K562 treated with DMSO at 1 percent for 12 hours (cell line): Measurements from ENCODE around the gene CEMIP. TPM values are rescaled to one million over a fixed set of nuclear protein-coding genes. Genes with fewer than 3 reads are reported as not detected.

Experiments
- total RNA-seq: library from RNA; unstranded; fragments of 300-600 nt; gene quantifications from 2 replicates; pipeline ENCODE4 v1.2.3, GENCODE V29; 2022; ENCODE audit not compliant: insufficient read depth

The CEMIP gene, protein sequence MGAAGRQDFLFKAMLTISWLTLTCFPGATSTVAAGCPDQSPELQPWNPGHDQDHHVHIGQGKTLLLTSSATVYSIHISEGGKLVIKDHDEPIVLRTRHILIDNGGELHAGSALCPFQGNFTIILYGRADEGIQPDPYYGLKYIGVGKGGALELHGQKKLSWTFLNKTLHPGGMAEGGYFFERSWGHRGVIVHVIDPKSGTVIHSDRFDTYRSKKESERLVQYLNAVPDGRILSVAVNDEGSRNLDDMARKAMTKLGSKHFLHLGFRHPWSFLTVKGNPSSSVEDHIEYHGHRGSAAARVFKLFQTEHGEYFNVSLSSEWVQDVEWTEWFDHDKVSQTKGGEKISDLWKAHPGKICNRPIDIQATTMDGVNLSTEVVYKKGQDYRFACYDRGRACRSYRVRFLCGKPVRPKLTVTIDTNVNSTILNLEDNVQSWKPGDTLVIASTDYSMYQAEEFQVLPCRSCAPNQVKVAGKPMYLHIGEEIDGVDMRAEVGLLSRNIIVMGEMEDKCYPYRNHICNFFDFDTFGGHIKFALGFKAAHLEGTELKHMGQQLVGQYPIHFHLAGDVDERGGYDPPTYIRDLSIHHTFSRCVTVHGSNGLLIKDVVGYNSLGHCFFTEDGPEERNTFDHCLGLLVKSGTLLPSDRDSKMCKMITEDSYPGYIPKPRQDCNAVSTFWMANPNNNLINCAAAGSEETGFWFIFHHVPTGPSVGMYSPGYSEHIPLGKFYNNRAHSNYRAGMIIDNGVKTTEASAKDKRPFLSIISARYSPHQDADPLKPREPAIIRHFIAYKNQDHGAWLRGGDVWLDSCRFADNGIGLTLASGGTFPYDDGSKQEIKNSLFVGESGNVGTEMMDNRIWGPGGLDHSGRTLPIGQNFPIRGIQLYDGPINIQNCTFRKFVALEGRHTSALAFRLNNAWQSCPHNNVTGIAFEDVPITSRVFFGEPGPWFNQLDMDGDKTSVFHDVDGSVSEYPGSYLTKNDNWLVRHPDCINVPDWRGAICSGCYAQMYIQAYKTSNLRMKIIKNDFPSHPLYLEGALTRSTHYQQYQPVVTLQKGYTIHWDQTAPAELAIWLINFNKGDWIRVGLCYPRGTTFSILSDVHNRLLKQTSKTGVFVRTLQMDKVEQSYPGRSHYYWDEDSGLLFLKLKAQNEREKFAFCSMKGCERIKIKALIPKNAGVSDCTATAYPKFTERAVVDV (N-terminal part only)
- total RNA-seq, result not detected in 2 replicates

DNA sequence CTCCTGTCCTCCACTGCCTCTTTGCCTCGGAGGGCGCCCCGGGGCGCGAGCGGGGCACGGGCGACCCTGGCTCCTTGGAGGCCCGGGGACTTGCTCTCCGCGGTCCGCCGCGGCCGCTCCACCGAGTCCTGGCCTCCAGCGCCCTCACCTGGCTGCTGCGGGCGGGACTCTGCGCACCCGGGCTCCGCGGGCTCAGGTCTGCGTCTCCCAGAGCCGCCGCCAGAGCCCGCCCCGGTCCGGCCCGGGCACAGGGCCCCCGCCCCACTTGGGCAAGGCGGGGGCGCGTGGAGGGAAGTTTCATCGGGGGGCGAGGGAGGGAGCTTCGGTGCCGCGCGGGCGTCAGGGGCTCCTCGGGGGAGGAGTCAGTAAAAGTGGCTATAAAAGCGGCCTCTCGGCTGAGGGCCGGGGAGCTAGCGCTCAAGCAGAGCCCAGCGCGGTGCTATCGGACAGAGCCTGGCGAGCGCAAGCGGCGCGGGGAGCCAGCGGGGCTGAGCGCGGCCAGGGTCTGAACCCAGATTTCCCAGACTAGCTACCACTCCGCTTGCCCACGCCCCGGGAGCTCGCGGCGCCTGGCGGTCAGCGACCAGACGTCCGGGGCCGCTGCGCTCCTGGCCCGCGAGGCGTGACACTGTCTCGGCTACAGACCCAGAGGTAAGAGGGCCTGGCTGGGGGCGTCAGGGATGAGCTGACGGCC, at the start of gene CEMIP:
Gene CEMIP (plus strand): TSS at position 407 of the 694 bp plus-strand sequence. CDS start 94,510 bp downstream, outside the sequence.

DNA sequence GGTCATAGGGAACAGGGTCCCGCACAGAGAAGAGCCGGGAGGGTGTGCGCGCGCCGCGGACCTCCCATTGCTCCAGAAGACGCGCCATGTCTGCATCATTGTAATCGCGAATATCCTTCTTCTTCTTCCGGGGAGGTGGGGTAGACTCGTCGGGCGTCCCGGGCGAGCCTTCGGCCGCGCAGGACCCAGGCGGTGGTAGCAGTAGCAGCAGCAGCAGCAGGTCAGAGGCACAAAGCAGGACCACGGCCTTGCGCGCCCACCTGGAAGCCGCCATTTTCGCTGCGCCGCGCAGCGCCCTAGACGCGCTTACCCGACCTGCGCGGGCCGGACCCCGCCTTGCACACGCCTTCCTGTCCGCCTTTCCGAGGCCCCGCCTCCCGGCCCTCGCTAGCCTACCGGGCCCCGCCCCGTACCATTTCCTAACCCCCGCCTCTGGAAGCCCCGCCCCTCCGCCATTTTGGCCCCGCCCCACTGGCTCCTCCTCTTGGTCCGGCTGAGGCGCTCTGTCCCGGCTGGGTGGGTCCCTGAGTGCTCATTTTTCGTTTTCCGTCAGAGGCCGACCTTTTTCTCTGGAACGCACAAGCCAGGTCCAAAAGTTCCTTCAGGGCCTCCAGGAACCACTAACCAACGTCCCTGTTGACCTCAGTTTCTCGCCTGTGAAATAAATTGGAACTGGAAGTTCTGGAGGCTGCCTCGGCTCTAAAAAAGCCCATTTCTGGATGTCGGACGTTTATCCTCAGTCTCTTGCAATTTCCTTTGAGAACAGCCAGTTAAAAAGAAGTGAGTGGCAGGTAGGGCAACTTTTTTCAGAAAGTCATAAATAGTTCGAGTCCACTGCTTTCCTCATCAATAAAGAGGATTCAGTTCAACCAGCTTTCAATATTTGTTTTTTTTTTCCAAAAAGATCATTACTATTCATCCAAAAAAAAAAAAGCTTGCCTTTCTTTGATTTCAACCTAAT, 210.6 kb downstream of the CEMIP start, which contains the start of gene MESD:
Gene MESD (minus strand): TSS at position 302 of the 961 bp plus-strand sequence. CDS start 28 bp downstream, at position 274.

DNA sequence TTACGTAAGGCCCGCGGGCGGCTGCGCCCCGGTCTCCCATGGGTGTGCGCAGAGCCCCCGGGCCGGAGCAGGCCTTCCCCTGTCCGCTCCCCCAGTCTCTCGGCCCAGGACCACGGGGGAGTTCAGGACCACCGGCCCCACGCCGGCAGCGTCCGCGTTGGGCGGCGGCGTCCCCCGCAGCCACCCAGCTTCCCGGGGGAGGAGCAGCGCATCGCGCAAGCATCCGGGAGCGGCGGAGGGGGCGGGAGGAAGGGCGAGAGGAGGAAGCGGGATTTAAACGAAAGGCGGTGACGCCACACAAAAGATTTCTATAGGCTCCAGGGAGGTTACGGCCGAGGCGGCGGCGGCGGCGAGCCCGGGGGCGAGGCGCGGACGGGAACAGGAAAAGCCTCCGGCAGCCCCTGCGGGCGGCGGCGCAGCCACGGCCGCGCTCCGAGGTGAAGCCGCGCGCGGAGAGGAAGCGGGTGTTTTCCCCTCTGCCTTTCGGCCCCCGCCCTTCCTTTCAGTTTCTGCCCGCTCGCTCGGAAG, 221.5 kb downstream of the CEMIP start, which contains the start of gene TLNRD1:
Gene TLNRD1 (plus strand): TSS at position 300 of the 528 bp plus-strand sequence. CDS start 1,349 bp downstream, outside the sequence.

Other genes starting within 250 kb of the CEMIP start
- 0.52 TPM in 1 of 2 replicates, not detected in the other for gene ABHD17C, start 84.1 kb upstream of the CEMIP start, total RNA-seq
- gene MESD, start 210.4 kb downstream of the CEMIP start, total RNA-seq, result 13.5 and 21.1 TPM in 2 replicates
- 22.3 and 32.0 TPM in 2 replicates for gene TLNRD1, start 221.6 kb downstream of the CEMIP start, total RNA-seq